Measurements from ENCODE around the gene SQOR.
"Not testable (repeated sequence)": the region's sequence is repeated elsewhere in the genome, so short reads cannot be mapped to it uniquely, and the experiment has no call there.

Gene SQOR

GRCh38 chr15:45641999-45642932 is 7.4 kb downstream of the SQOR start:
- DNase-seq (ENCODE audit: low read depth): peak; percentile 93

GRCh38 chr15:45644437-45644836 is 9.6 kb downstream of the SQOR start:
- no peak for TF ChIP-seq CTCF (conservative IDR thresholded peaks at IDR 0.05; ENCODE audit: low read length)
- no peak for DNase-seq (ENCODE audit: low read depth)
- no peak overlapping the region for H3K4me3 ChIP-seq (ENCODE audit: low read length)

More at GRCh38 chr15:45641999-45642932, 7.4 kb downstream of the SQOR start:
- H3K4me3 ChIP-seq (ENCODE audit: low read length): peak overlapping the region; percentile 22
- no peak for TF ChIP-seq CTCF (conservative IDR thresholded peaks at IDR 0.05; ENCODE audit: low read length)

GRCh38 chr15:45645026-45645980 is 10.5 kb downstream of the SQOR start:
- no peak for TF ChIP-seq CTCF (conservative IDR thresholded peaks at IDR 0.05; ENCODE audit: low read length)
- no peak overlapping the region for H3K4me3 ChIP-seq (ENCODE audit: low read length)
- peak; percentile 77 for DNase-seq (ENCODE audit: low read depth)

- no peak for DNase-seq (ENCODE audit: low read depth)
- TF ChIP-seq CTCF (conservative IDR thresholded peaks at IDR 0.05; ENCODE audit: low read length): no peak
- no peak overlapping the region for H3K4me3 ChIP-seq (ENCODE audit: low read length)
Observed at GRCh38 chr15:45646220-45646619, 11.4 kb downstream of the SQOR start.

GRCh38 chr15:45647828-45648227 is 13.0 kb downstream of the SQOR start:
- no peak for TF ChIP-seq CTCF (conservative IDR thresholded peaks at IDR 0.05; ENCODE audit: low read length)
- no peak for DNase-seq (ENCODE audit: low read depth)
- no peak overlapping the region for H3K4me3 ChIP-seq (ENCODE audit: low read length)

- no peak for TF ChIP-seq CTCF (conservative IDR thresholded peaks at IDR 0.05; ENCODE audit: low read length)
Observed at GRCh38 chr15:45648521-45649200, 13.8 kb downstream of the SQOR start.

GRCh38 chr15:45650007-45650406 is 15.2 kb downstream of the SQOR start:
- DNase-seq (ENCODE audit: low read depth); H3K4me3 ChIP-seq (ENCODE audit: low read length): not testable (repeated sequence)

More at GRCh38 chr15:45648521-45649200, 13.8 kb downstream of the SQOR start:
- no peak overlapping the region for H3K4me3 ChIP-seq (ENCODE audit: low read length)
- DNase-seq (ENCODE audit: low read depth): peak; percentile 60

Data from AG10803 (cell line).